Dermis blood vessel endothelial cell (primary cell): ENCODE results near the gene C1QTNF12. TPM values are rescaled to one million over a fixed set of nuclear protein-coding genes. Genes with fewer than 3 reads are reported as not detected.

ENCODE experiments used
- DNase-seq: peaks from one replicate; pipeline ENCODE4 v3.0.0; 2010
- total RNA-seq: library from RNA; depleted of rRNA; stranded (reverse); fragments of >200 nt; gene quantifications from 2 replicates; pipeline ENCODE4 v1.2.3, GENCODE V29; 2014

C1QTNF12 gene
- total RNA-seq, 1 donor from 2014 or later = 0.17 TPM

DNA sequence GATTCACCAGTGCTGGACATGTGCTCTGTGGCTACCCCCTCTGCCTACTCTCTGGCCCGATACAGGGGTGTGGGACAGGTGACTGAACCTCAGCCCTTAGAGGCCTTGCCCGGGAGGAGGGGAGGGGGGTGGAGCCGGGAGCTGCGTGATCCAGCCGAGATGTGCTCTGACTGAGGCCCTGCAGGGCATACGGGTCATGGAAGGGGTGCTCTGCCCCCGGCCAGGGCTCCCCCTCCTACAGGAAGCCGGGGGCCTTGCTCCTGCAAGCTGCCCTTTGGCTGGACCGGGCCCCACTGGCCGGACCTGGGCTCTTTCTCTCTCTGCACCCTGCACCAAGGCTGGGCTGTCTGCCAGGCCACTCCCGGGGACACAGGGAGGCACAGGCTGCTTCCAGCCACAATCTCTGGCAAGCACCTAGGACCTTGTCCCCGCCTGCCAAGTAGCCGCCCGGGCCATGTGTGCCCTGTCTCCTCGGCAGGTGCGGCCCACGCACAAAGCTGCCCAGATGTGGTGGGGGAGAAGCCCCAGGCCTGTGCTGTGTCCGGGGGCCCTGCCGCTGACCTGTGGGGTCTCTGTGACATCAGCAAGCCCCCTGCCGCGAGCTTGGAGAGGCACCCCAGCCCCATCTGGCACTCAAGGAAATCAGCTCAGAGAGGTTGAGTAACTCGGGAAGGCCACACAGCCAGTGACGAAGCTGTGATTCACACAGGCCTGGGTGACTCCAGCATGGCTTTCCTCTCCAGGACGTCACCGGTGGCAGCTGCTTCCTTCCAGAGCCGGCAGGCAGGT is 35.2 kb upstream of the C1QTNF12 start:
- DNase-seq = peak; percentile 78

DNA sequence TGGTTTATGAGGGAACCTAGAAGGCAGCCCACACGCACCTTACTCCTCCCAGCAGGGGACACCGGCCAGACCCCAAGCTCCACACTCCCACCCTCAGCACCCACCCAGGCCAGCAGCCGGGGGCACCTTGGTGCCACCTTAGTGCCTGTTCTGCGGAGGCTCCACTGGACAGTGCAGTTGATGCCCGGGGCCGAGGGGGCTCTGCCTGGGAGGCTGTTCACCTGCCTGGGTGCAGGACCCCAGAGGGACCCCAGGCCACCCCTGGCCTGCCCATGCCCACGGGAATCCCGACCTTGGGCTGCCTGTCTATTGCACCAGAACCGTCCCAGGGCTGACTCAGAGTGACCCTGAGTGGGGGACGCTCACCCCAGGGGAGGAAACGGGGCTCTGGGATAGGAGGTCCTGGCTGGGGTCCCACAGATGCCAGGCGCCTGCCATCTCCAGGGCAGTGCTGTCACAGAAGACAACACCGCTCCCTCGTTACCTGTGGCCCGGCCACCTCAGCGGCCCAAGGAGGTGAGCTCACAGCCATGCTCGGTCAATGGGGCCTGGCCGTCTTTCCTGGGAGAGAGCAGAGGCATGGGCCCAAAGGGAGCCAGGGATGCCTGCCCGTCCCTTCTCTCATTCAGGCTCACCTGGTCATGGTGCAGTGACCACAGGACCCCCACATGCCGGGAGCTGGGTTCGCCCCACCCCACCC is 34.4 kb upstream of the C1QTNF12 start:
- no peak for DNase-seq

DNA sequence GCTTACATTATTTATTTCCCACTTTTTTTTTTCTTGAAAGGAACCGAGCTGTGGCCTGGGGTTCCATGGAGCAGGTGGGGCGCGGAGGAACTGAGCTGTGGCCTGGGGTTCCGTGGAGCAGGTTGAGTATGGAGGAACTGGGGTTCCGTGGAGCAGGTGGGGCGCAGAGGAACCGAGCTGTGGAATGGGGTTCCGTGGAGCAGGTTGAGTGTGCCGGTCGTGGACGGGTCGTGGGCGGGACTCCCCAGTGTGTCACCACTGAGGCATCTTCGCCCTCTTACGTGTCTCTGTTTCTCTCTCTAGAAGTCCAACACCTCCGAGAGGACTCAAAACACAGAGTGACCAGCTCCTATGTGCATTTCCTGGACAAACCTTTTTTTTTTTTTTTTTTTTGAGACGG is 32.5 kb upstream of the C1QTNF12 start:
- DNase-seq = no peak

DNA sequence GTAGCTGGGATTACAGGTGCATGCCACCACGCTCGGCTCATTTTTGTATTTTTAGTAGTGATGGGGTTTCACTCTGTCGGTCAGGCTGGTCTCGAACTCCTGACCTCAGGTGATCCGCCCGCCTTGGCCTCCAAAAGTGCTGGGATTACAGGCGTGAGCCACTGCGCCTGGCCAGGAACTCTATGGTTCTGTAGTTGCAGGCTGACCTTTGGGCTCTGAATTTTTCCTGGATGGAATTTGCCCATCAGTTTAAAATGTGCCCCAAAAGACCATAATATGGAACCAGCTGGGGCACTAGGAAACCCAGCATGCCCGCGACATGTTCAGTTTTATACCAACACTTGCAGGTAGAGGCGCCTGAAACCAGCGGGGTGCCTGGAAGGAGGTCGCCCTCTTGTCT is 32.1 kb upstream of the C1QTNF12 start:
- no peak for DNase-seq

DNA sequence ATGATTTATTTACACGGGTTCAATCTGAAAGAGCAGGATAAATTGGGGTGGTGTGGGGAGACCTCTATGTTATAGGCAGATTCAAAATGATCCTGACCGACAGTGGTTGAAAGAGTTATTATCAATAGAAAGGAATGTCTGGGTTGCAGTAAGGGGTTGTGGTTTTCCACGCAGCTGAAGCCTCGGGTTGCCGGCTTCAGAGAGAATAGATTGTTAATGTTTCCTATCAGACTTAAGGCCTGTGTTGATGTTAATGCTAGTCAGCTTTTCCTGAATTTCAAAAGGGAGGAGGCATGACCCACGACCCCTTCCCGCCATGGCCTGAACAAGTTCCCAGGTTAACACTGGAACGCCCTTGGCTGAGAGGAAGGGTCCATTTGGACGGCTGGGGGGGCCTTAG is 29.3 kb upstream of the C1QTNF12 start:
- no peak for DNase-seq

DNA sequence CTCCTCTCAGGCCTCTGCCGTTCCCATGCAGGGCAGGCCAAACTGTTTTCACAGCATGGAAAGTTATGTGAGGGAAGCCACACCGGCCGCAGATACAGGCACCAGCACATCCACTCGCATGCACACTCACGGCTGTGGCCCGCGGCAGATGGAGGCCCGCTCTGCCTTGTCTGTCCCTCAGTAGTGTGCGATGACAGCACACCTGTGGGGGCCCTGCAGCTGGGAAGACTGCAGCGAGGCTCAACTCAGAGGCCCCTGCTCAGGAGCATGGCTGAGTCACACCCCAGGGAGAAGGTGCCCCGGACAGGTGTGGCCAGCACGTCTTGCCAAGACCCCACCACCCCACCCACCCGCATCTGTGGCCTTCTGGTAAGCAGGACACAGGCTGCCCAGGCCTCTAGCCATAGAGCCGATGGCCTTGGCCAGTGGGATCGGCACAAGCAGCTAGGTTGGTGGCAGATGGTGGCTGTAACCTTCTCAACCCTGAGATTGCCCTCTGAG is 28.5 kb upstream of the C1QTNF12 start:
- no peak for DNase-seq

DNA sequence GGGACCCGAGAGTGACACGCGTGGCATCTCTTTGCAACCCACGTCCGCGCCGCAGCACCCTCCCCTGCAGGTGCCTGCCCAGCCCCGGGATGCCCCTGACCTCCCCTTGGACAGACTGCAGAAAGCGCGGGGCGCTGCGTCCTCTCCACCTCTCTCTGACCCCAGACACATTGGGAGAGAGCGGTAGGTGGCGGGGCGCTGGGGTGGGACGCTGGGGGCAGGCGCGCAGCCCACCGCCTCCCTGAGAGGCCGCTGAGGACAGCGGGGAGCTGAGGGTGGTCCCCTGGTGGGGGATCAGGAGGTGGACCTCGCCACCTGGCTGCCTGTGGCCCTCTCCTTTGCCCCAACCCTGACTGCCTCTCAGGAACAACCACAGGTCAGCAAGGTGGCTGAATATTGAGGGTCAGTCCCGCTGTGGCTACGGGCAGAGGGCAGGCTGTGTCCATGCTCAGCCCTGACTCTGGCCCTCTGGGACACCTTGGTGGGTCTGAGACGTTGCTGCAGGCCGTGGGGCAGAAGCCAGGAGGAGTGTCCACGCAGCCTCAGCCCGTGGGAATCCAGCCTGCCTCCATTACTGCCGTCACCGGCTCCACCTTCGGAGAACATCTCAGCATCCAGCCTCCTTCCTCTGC is 27.9 kb upstream of the C1QTNF12 start:
- no peak for DNase-seq

DNA sequence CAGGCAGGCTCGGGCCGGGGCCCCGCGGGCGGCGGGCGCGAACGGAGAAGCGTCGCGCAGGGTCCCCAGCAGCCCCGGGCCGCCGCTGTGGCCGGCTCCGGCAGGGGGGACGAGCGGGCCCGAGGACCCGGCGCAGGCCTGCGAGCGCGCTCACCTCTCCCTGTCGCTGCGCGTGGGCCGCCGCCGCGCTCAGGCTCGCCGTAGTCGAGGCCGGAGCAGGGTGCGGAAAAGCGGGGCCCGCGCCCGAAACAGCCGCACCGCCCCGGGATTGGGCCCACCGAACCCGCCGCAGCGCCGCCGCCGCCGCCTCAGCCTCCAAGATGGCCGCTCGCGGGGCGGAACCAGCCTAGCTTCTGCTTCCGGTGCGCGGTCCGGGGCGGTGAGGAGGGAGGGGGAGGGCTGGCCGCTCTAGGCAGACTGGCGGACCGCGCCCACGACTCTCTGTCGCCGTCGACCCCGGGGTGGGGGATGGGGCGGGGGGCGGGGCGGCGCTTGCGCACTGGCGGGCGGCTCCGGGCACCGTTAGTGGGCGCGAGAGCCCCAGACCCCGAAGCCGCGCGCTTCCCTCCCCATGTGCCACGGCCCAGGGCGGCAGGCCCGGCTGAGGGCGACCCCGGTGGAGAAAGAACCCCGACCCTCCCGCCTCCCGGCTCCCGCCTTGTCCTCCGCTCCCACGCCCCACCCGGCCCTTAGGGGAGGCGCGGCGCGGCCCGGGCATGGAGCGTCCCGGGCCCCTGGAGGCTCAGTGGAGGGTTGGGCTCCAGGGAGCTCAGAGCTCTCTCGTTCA is 27.2 kb upstream of the C1QTNF12 start, which contains the start of gene UBE2J2:
TSS of gene UBE2J2 (minus strand) at position 343 of the 787 bp plus-strand sequence. CDS start 5,862 bp downstream, outside the sequence.
- DNase-seq = peak; percentile 96

DNA sequence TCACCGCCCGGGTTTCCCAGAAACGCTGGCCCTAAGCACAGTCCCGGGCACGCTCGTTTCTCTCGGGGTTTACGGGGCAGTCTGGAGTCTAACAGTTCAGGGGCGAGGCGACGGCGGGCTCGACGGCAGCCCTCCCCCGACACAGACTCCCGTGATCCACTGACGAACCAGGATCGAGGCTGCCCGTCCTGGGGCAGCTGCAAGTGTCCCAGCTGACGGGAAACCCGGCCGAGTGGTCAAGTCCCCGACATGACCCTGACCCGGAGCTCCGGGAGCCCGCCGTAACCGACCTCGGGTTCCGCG is 26.6 kb upstream of the C1QTNF12 start:
- peak; percentile 53 for DNase-seq

DNA sequence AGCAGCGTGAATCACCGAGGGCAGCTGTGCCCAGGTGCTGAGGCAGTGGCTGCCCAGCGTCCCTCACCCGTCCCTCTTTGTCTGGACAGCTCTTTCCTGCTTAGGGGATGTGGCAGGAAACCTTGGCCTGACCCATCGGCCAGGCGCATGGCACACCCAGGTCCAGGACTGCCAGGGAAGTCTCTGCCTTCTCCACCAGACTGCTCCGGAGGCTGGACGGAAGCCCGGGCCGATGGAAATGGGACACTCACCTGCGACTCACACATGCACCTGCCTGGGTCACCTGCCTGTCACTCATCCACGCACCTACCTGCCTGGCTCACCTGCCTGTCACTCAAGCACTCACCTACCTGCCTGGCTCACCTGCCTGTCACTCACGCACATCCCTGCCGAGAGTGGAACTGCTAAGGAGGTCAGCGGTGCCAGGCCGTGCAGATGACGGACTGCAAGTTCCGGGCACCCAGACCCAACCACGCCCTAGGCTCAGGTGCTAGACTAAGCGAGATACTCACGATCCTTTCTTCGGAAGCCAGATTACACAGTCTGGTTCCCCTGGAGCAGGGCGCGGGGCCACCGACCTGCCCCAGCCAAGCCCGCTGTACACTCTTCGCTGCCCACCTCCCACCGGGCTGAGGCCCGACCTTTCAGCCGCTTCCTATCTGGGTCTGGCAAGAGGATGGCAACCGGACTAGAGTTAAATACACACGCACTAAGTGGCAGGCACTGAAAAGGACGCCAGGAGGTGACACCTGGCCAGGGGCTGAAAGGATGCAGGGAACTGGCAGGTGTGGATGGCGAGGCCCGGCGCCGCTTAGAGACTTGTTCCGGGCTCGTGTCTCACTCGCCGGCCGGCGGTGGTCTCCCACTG is 26.1 kb upstream of the C1QTNF12 start:
- DNase-seq = peak; percentile 64

DNA sequence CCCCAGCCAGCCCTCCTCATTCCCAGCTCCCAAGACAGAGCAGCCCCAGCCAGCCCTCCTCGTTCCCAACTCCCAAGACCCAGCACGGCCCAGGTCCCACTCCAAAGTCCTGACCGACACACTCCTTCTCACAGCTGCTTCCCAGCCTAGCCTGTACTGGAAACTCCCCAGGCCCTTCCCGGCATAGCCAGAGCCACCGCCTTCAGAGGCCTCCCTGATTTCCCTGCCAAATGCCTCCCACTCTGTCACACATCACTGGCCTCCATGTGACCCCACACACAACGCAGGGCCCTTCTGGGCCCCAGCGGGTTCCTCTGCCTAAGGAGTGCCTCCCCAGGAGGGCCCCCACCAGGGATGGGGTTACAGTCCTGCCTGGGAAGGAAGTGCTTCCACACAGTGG is 24.3 kb upstream of the C1QTNF12 start:
- DNase-seq = no peak

DNA sequence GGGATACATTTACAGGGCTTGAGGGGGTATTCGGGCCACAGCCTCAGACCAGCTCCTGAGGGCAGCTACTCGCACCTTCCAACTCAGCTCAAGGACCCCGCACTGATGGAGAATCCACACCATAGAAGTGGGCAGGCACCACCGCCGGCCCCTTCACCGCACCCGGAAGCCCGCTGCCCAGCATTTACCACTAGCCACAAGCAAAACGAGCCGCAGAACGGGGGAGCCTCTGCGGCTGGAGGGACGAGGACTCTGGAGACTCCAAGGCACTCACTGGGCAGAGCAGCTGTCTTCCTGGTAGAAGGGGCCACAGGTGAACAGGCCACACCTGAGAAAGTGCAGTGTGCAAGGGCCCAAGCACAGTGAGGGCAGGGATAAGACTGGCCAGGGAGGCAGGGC is 21.8 kb upstream of the C1QTNF12 start:
- no peak for DNase-seq

DNA sequence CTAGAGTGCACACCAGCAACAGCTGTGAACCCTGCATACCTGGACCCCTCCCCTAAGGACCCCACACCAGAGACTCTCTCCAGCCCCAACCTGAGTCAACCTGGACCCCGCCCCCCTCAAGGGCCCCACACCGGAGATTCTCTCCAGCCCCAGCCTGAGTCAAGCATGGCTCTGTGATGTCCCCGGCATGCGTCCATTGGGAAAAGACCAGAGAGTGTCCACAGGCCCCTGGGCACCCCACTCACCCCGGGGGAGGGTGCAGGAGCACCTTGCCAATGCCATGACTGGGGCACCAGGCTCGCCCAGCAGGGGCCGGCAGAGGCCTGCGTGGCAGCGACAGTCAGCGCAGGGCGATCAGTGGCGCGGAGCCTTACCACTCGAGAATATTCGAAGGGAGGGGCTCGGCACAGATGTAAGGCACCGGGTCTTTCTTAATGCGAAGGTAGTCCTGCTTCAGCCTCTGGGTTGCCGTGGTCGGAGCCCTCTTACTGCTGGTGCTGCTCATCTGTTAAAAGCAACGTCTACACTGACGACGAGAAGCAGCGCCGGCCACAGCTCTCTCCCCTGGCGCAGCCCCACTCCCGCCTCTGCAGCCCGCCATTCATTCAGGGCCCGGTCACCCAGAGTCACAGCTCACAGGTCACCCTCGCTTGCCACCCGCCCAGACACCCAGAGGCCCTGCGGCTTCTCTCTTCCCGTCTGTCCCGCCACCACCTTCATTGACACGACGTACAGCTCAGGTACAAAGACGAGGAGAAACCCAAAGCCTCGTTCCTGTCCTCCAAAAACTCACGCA is 21.2 kb upstream of the C1QTNF12 start:
- DNase-seq = no peak

DNA sequence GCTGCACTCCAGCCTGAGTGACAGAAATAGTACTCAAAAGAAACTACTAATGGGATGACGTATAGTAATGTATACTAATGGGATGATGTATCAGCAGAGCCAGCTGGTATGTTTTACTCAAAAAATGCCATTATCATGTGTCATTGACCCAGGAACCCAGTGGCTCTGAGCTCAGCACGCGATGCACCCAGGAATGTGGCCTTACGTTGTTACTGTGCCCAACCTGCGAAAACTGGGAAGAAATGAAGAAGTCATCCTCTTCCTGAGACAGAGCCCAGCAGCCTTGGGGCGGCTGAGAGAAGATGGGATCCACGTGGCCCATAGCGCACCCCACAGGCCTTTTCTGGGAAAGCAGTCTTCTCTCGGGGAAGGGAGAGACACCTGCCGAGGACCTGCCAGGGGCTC is 18.3 kb upstream of the C1QTNF12 start:
- peak; percentile 62 for DNase-seq

DNA sequence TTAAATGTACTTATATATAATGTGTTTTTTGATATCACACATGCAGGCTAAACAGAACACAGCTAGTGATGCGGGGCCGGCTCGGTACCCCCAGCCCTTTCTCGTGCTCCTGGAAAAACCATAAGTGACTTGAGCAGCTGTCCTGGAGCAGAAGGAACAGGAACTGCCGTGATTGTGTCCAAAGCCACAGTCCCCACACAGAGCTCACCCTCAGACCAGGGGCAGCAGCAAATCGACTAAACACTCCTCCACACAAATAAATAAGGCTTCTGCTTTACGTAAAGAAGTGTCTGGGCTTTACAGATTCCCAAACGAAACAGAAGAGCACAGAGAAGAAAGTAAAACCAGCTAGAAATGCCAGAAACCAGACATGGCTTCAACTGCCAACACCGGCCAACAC is 17.5 kb upstream of the C1QTNF12 start:
- no peak for DNase-seq

DNA sequence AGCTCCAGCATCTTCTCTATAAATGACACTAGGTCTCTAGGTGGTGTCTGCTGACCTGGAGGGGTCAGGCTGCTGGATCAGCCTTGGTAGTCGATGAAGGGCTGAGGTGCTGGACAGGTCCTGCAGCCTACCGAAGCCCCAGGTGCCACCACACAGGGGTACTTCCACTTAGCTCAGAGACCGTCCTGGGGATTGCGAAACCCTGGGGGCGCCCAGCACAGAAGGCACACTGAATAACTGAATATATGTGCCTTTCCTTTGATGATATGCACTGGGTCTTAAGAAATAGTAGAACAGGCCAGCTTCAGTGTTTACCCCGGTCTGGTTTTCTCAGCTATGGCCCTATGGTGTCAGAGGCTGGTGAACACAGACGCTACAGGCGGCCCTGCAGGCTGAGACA is 16.2 kb upstream of the C1QTNF12 start:
- DNase-seq = no peak

DNA sequence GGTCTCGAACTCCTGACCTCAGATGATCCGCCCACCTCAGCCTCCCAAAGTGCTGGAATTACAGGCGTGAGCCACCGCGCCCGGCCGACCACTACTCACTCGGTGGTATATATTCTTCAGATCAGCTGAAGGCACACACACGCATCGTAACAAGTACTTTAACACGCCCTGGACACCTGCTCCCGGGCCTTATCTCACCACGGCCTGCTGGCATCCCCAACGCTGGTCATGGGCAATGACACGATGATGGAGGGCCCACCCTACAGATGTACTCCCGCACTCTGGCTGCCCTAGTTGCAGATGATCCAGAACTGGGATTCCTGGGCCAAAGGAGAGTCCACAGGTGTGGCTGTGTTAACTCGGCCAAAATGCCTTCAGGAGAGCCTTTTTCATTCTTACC is 15.5 kb upstream of the C1QTNF12 start:
- DNase-seq = no peak

DNA sequence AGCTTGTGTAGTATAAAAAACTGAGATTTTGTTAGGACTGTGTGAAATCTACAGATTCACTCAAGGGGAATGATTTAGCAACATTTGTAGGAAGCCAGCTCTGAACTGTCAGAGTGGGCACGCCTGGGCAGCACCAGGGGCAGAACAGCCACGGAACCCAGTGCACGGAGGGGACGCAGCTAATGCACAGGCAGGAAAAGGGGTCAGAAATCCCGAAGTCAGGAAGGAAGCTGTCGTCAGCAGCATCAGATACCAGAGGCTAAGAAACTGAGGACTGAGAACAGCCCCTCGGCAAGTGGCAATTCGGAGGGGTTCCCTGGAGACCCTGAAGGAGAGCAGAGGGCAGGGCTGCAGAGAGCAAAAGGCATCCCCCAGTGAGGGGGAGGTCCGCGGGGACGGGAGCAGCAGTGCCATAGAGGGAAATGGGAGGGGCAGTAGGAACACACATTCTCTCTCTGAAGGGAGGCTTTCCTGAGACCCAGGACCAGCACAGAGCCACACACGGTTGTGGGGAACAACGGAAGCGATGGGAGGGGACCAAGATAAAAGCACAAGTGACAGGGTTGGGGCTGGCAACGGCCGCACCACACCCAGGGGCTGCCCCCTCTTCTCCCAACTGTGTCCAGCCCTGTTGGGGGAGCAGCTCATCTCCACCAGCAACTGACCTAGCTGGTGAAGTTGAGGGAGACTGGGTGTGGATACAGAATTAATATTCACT is 14.5 kb upstream of the C1QTNF12 start:
- DNase-seq = peak; percentile 58

DNA sequence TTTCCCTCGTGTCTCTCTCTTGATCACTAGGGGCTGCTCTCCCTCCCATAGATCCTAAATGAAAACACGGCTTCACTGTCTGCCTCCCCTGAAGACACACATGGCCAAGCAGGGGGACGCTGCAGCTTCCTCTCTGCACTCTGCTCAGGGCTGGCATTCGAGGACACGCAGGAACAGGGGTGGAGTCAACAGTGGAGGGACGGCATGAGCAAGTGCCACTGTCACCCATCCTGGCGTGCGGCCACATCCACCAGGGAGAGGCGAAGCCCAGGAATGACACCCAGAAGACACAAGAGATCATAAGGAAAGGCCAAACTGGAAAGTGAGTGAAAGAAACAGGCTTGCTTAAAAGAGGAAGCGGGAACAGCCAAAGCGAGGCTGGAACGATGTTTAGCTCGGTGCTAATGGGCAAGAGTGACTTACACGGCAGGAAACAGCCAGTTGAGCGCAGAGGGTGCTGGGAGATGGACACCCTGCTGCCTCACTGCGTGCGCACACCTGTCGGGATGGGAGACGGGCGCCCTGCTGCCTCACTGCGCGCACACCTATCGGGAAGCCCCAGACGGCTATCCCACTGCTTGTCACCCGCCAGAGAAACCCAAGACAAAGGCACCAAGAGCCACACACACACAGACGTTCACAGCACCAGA is 13.6 kb upstream of the C1QTNF12 start:
- no peak for DNase-seq

DNA sequence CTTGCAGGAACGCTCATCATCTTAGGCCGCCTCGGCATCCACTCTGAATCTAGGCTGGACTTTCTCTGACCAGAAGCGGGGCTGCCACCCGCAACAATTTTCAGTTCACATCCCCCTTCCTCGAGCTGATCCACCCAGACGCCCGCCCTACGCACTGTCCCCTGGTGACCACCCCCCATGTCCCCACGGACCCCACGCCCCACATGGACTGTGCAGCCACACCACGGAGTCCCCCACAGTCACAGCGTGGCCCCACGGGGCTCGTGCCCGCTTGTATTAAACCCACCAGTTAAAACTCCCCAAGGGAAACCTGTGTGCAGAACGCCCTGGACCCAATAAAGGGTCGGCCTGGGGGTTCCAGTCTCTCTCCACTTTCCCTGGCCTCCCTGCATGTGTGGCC is 13.0 kb upstream of the C1QTNF12 start:
- DNase-seq = no peak
